ENCODE results near the gene TENM3.

Gene TENM3

DNA sequence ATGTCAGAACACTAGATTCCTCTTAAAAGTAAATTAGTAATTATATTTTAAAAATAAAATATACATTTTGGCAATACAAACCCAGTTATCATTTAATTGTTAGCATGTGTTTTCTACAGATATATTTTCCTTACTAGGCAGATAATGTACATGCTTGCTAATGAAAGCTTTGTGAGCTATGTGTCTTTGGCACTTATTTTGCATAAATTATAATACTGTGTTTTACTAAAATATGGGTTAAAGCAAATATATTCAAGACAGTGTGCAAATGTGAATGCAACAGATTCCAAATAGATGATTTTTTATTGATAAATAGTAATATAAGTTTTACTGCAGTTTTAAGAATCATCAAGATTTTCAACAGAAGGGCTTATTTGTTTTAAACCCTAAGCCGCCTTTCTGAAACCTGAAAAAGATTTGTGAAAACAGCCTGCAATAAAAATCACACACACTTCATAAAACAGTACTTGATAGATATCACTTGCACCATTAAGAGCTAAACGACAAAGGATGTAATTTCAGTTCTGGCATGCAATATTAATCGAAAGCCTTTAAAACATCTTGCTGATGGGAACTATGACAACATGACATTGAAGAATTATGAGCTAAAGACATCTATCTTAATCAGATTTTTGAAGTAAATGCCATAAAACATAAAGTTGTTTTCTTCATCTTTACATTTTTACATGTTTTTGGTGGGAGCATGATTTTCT, 340.7 kb downstream of the TENM3 start:
- DNase-seq, result no peak

GRCh38 chr4:182585321-182585720, 342.1 kb downstream of the TENM3 start:
- DNase-seq, result no peak

DNA sequence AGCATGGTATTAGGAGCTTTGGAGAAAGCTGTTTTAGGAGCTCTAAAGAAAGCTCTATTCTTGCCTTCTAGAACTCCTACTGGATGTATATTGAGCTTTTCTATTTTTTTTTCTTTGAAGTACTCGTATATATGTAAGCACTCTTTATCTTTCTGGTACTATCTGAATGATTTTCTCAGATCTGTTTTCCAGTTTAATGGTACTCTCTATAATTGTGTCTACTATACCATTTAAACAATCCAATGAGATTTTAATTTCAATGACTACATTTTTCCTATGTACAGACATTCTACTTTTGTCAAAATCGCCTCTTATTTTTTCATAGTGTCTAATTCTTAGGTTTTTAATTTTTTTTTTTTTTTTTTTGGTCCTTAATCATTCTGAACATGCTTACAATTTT, 345.9 kb downstream of the TENM3 start:
- DNase-seq, result no peak

GRCh38 chr4:182593402-182593801, 350.2 kb downstream of the TENM3 start:
- DNase-seq, result no peak

- DNase-seq, result no peak
Measured at GRCh38 chr4:182593864-182594263, 350.7 kb downstream of the TENM3 start.

DNA sequence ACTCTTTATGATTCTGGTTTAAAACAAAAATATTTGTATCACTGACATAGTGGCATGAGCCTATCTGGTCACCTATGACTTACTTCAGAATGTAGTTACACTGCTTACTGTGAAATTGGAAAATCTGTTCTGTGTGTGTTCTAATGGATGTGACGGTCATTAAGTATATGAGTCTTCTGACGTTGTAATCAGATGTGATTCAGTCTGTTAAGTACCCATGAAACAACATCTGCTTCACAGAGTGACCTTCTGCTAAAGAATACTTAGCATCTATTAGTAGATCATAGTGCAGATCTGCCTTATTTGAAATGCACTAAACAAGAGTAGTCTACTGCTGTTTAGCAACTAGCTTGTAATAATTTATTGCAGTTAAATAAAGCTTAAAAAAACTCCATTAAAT, 356.9 kb downstream of the TENM3 start:
- no peak for DNase-seq

DNA sequence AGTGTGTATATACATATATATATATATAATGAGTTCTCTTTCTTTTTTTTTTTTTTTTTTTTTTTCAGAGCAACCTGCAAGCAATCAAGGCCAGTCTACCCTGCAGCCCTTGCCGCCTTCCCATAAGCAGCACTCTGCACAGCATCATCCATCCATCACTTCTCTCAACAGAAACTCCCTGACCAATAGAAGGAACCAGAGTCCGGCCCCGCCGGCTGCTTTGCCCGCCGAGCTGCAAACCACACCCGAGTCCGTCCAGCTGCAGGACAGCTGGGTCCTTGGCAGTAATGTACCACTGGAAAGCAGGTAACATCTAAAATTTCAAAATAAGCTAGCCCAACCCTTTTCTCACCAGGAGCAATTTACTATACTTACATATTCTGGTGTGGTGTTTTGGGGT, 357.7 kb downstream of the TENM3 start:
- DNase-seq, result no peak

DNA sequence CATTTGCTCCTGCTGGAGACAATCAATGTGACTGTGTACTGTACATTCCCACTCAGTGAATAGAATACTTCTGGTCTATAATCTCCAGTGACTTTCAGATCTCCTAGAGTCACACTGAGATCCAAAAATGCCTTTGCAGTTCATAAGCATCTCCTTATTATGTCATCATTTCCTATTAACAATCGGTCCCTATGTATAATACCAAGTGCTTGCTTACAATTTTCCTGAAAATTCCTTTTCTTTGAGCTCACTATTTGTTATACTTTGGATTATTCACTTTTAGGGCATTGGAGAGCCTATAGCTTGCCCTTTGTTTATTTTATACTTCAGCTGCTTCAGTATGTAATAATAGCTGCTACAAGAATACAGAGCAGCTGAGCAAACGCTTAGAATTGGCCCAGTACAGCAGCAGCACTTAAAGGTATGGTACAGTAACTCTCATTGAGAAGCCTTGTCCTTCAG, 361.0 kb downstream of the TENM3 start:
- no peak for DNase-seq

- DNase-seq, result no peak
Measured at GRCh38 chr4:182604953-182605352, 361.8 kb downstream of the TENM3 start.

DNA sequence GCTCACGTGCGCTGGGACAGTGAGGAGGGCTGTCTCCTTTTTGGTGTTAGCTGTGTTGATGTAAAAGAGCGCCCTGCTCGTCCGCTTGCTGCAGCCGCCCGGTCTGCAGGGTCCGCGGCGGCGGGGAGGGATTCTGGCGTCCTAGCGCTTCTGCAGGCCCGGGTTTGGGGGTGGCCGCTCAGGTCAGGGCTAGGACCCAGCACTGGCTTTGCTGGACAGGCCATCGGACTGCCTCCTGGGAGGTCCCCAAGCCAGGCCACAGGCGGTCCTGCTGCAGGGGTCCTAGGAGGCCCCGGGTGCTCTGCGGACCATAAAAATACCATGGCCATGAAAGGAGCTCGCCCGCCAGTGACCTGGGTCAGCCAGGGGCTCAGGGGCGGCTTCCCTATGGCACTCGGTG, 365.3 kb downstream of the TENM3 start:
- no peak for DNase-seq

DNA sequence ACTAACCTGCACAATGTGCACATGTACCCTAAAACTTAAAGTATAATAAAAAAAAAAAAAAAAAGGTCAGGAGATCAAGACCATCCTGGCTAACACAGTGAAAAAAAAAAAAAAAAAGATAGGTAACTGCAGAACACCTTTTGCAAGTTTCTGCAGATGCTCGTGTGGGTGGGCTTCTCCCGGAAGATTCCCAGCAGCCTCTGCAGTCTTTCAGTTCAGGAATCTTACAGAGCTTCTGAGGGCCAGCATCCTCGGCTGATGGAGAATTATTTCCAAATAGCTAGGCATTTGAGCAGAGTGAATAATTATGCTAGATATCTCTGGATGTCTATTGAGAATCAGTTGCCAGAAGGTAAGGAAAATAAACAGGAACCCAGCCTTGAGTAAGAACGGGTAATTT, 373.3 kb downstream of the TENM3 start:
- DNase-seq, result no peak

DNA sequence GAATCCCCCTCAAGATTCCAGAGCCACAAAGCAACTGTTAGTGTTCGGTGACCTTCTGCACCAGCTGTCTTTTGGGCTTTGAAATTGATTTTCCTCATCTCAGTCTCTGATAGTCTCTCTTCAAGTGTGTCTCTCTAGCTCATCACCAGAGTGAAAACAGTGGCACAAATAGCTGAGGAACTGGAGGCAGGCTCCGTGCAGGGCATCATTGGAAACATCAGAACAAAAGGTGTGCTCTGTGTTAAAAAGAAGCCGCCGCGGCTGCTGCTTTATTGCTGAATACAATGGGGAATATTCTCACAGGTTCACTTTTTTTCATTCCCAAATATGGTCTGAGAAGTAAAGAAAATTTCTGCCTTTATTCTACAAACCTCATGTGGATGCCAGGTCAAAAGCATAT, 376.5 kb downstream of the TENM3 start:
- no peak for DNase-seq

DNA sequence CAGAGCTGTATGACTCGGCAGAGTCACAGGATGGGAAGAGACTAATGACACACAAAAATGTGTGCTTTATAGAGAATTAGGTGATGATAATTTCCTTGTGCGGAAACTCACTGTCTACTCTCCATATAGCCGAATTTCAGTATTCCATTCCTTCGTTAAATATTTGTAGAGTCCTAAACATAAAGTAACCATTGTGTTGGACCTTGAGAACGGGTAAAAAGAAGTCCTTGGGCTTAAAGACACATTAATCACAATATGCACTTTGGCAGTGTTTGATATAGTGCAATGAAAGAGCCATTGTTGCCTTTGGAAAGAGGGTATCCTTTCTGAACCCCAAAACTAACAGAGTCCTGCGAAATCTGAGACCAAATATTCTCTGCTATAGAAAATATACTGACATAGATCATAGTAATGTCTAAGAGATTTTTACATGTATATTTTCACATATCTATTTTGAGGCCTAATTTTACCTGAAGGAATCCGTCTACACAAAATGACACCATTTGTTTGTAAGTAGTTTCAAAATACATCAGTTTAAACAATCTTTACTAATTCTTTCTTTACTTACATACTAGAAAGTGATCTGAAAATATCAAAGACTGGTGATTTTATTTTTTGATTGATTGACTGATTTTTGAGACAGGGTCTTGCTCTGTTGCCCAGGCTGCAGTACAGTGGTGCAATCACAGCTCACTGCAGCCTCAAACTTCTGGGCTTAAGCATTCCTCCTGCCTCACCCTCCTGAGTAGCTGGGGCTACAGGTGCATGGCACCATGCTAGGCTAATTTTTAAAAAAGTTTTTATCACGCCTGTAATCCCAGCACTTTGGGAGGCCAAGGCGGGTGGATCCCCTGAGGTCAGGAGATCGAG, 377.1 kb downstream of the TENM3 start:
- no peak for DNase-seq

- no peak for DNase-seq
Measured at GRCh38 chr4:182624281-182624680, 381.1 kb downstream of the TENM3 start.

GRCh38 chr4:182625193-182625592, 382.0 kb downstream of the TENM3 start:
- no peak for DNase-seq

DNA sequence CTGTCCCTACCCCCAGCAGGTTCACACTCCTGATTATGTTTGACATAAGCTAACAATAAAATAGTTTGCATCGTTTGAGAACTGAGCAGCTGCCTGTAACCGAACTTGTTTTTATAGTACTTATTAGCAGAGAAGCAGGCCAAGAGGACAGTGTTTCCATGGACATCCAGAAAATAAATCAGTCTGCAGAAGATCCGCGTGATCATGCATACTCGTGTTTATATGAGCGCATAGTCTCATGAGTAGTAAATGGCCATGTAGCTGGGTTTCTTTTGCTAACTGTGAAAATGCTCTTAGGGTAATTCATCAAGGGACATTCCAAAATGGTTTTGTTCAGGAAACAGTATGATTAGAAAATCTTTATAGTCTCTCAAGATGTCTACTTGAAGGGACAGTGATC, 384.8 kb downstream of the TENM3 start:
- DNase-seq, result no peak

DNA sequence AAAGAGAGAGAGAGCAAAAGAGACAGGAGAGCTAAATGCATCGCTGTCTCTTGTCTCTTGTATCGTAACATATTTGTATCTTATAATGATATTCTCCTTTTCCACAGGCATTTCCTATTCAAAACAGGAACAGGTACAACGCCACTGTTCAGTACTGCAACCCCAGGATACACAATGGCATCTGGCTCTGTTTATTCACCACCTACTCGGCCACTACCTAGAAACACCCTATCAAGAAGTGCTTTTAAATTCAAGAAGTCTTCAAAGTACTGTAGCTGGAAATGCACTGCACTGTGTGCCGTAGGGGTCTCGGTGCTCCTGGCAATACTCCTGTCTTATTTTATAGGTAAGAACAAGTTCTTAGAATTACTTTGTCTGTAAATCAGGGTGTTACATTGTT, 385.3 kb downstream of the TENM3 start:
- DNase-seq, result no peak

DNA sequence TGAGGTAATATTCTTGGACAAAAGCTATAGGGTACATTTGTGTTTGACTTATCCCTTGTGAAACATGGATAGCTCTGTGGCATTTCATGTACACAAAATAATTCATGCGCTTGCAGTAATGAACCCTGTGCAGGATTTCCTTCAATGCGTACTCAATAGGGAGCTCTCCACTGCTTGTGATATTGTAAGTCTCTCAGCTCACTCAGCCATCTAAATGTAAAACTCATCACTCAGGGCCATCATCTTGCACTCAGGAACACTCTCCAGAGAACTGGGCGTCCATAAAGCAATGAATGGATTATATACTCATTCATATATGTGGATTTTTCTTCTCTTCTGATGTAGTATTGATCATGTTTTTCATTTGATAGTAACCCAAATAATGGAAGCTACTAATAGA, 385.9 kb downstream of the TENM3 start:
- DNase-seq, result no peak

- no peak for DNase-seq
Measured at GRCh38 chr4:182640491-182640890, 397.3 kb downstream of the TENM3 start.

- no peak for DNase-seq
Measured at GRCh38 chr4:182640932-182641331, 397.7 kb downstream of the TENM3 start.

- DNase-seq, result no peak
Measured at GRCh38 chr4:182642831-182643230, 399.6 kb downstream of the TENM3 start.

DNA sequence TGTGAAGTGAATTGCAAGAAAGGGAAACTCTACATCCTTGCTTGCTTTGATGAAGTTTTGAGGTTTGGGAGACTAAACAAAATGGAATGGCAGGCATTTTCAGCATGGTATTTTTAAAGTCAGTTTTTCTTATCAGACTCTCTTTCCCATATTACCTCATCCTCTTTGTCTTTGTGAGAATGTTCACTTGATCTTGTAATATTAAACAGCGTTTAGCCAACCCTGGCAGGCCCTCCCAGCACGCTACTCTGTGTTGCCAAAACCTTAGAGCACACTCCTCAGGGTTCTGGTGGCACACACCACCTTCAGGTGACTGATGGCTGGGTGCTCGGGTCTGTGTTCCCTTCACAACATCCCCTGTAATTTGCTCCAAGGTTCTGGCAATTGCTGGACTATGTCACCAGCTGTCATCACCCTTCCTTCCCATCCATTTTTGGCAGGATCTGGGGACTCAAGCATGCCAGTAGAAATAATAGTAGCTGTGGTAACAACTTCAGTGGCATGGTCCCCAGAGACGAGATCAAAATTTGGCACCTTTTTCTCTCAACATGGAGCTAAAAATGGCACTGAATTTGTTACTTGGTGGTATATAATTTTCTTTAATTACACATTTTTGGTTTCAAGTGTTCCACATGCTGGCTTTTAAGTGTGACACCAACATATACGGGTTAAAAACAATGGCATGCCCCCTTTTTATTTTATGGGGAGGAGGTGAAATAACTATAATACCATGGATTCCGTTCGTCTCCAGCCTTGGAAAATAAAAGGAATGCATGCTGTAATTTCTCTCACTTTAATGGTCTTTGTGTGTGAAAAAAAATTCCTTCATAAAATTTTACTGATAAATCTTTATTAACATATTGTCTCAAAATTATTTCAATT, 400.8 kb downstream of the TENM3 start:
- DNase-seq, result no peak

GRCh38 chr4:182644683-182645050, 401.5 kb downstream of the TENM3 start:
- no peak for DNase-seq

All from GF-D8 (cell line).